ENCODE measurements around the gene ADGRG6.
"Not testable (repeated sequence)": the region's sequence is repeated elsewhere in the genome, so short reads cannot be mapped to it uniquely, and the experiment has no call there.

ADGRG6 gene

DNA sequence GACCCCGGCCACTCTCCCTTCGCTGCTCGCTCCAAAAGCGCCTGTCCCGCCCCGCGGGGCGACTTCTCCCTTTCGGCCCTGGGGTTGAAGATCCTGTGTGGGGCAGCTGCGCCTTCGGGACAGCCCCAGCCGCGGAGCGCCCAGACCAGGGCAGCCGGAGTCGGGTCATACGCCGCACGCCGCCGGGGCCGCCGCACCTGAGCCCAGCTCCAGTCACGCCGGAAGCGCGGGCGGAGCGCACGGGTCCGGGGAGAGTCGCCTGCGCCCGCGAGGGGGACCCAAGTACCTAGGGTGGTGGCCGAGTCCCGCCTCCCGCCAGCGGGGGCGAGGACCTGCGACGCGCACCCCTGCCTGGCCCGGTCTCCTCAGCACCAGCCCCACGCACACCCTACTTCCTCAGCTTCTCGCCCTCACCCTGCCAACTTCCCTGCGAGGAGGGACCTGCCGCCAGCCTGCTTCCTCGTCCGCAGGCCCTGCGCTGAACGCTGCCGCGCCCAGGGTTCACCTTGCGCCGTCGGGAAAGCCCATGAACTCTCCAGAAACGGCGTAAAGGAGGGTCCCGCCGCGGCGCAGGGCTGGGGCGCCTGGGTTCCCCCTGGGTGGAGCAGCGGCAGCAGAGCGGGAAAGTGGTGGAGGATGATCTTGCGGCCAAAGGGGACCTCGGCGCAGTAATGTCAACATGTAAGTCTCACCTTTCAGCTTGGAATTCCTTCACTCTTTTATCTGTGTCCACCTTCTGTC lies at the start of gene ADGRG6:
TSS of gene ADGRG6 (plus strand) at position 357 of the 741 bp plus-strand sequence. CDS start at position 680, 323 bp downstream.
- DNase-seq (ENCODE audit: low read depth, low spot score): peak; percentile 73

GRCh38 chr6:142254513-142254912 lies 47.3 kb upstream of the ADGRG6 start:
- no peak for DNase-seq (ENCODE audit: low read depth, low spot score)

- DNase-seq (ENCODE audit: low read depth, low spot score): no peak
Observed at GRCh38 chr6:142255785-142256184, 46.0 kb upstream of the ADGRG6 start.

DNA sequence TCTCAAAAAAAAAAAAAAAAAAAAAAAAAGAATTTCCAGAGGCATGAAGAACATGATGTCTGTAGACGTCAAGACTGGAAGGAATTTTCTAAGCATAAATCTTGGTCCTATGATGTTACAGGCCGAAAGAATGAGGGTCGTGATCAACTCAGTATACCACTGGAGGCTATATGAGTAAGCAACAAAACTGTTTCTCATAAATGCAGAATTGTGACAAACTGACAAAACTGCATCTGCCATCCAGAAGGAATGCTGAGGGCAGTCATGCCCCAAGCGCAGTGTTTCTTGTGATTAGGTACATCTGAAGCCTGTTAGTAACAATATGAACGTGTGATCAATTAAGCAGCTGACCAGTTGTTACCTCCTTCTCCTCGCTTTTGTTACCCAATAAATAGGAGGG lies 43.5 kb upstream of the ADGRG6 start:
- DNase-seq (ENCODE audit: low read depth, low spot score): no peak

DNA sequence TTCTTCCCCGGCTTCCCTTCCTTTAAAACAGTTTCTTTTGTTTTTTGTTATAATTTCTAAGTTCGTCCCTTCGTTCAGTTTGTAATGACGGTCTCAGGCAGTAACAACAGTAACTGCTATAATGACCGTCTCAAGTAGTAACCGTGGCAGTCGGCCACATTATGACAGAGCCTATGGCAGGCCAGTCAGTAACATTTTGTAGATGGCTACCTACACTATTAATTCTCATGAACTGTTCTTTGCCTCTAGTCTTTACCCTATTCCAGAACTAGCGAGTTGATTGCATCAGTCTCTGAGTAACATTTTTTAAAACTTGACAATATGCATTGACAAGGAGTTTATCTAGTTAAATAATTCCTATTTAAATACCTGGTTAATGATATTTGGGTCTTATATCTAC lies 43.0 kb upstream of the ADGRG6 start:
- DNase-seq (ENCODE audit: low read depth, low spot score): no peak

GRCh38 chr6:142260748-142261147 lies 41.1 kb upstream of the ADGRG6 start:
- DNase-seq (ENCODE audit: low read depth, low spot score): no peak

DNA sequence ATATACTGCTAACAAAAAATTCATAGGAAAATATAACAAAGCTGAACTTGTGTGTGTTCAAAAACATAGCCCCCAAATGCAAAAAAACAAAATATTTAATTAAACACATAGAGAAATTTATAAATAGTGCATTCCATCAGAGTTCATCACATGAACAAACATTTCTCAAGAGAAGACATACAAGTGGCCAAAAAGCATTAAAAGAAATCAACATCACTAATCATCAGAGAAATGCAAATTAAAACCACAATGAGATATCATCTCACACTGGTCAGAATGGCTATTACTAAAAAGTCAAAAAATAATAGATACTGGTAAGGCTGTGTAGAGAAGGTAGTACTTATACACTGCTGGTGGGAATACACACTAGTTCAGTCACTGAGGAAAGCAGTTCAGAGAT lies 39.6 kb upstream of the ADGRG6 start:
- DNase-seq (ENCODE audit: low read depth, low spot score): no peak

GRCh38 chr6:142265476-142265875 lies 36.3 kb upstream of the ADGRG6 start:
- no peak for DNase-seq (ENCODE audit: low read depth, low spot score)

GRCh38 chr6:142266060-142266459 lies 35.7 kb upstream of the ADGRG6 start:
- DNase-seq (ENCODE audit: low read depth, low spot score): no peak

DNA sequence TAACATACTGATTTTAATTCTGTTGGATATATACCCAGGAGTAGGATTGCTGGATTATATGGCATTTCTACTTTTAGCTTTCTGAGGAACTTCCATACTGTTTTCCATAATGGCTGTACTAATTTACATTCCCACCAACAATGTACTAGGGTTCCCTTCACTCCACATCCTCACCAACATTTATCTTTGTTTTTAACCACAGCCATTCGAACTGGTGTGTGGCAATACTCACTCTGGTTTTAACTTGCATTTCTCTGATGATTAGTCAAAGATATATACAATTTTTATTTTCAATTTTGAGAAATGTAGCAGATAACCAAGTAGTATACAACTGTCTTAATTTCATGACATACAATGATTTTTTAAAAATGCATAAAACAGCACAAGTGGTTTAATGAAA lies 30.3 kb upstream of the ADGRG6 start:
- DNase-seq (ENCODE audit: low read depth, low spot score): no peak

DNA sequence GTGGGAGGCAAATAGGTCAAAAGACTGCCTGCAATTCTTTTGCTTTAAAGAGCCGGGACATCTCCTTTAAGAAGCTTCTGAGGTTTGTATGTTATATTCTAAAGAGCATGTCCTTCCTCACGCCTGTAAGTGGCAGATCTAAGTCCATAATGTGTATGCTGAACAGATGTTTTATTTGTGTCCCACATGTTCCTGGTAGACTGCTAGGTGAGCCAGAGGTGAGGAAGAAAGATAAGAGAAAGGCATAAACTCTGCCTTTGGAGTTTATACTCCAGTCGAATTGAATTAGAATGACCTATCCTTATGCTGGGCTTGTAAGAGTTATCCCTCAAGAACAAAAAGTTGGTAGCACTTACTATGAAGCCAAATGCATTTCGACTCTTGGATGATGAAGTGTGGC lies 27.2 kb upstream of the ADGRG6 start:
- DNase-seq (ENCODE audit: low read depth, low spot score): no peak

- DNase-seq (ENCODE audit: low read depth, low spot score): peak; percentile 15
Observed at GRCh38 chr6:142275236-142276006, 26.4 kb upstream of the ADGRG6 start.

- no peak for DNase-seq (ENCODE audit: low read depth, low spot score)
Observed at GRCh38 chr6:142276256-142276655, 25.6 kb upstream of the ADGRG6 start.

DNA sequence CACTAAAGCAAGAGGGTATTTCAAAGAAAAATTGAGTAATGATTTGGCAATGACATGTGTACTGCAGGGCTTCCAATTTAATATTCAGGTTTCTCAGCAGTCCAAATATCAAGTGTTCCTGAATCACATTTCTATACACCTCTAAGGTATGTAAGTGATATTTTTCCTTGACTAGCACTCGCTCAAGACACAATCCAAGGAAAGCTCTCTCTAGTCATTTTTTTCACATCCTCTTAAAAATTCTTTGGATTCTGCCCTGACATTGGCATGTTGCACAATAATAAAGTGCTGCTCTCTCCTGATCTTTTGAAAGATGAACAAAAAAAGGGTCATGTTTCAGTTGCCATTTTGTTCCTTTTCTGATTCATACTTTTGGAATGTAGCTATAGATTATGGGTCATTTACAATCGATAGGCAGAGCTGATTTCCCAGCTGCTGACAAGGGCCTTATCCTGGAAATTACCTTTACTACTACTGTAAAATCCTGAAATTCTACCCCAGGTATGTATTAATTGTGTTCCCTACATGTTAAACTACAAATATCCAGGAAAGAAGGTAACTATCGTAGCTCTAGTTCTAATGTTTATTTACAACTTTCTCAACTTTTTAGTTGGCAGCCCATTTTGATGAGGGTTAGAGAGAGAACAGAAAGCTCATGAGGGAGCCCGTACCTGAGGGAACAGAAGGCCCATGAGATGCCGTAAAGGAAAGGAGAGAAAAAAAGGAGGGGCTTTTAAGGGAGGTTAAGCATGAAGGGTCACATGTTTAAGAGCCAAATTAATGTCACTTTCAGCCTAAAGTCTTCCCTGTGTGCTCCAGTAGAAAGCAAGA lies 22.2 kb upstream of the ADGRG6 start:
- no peak for DNase-seq (ENCODE audit: low read depth, low spot score)

DNA sequence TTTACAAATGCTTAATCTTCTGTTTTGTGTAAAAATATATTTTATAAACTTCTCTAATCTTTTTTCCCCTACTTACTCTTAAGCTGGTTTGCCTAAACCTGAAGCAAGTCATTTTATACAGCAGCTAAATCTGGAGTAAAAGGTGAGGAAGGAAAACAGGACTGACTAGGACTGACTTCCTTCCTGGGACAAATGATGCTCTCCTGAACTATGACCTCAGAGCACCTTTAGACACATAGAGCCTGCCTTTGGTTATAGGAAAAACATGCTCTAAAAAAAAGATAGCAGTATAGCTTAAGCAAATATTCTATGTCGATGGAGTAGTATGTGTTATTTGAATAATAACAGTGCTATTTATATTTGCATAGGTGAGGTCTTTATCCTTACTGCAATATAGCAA lies 21.5 kb upstream of the ADGRG6 start:
- no peak for DNase-seq (ENCODE audit: low read depth, low spot score)

DNA sequence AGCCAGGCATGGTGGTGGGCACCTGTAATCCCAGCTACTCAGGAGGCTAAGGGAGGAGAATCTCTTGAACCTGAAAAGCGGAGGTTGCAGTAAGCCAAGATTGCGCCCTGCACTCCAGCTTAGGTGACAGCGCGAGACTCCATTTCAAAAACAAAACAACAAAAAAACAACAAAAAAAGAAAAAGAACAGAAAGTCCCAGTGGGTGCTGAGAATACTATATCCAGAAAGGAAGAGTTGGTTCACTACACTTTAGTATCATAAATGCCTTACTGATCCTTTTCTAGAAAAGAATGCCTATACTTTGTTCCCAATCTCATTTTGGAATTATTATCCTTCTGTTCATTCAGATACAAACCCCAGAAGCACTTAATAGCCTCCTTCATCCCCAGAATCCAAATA lies 20.9 kb upstream of the ADGRG6 start:
- DNase-seq (ENCODE audit: low read depth, low spot score): no peak

GRCh38 chr6:142283138-142283537 lies 18.7 kb upstream of the ADGRG6 start:
- DNase-seq (ENCODE audit: low read depth, low spot score): not testable (repeated sequence)

- no peak for DNase-seq (ENCODE audit: low read depth, low spot score)
Observed at GRCh38 chr6:142284419-142284818, 17.4 kb upstream of the ADGRG6 start.

DNA sequence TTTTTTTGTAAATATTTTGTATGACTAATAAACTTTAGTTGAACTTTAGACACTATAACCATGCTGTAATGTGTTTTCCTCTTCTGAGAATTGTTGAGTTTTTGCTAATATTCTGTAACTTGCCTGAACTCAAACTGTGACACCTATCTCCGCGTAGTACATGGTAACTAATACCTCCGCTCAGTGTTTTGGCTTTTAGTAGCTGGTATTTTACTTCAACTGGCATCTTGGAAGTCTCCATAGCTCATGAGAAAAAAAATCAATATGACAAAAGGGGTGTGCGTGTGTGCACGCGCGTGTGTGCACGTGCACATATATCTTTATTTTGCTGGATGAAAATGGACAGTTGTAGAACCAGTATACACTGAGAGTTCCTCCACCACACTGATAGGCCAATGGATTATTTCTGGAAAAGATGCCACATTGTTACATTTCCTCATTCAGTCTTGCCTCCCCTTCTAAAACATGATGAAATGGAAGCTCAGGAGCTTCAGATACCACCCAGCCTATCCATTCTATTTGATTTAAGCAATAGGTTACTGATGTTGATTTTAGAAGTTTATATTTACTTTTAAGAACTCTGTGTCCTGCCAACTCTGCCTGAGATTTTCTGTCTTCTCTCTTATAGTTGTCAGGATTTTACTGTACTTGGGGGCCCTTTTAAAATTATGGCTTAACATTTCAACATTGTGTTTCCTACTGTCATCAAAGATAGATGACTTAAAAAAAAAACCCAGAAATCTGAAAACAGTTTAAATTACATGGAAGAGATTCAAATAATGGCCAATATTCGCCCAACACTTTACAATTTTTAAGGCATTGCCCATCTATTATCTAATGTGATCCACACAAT lies 16.3 kb upstream of the ADGRG6 start:
- DNase-seq (ENCODE audit: low read depth, low spot score): no peak

DNA sequence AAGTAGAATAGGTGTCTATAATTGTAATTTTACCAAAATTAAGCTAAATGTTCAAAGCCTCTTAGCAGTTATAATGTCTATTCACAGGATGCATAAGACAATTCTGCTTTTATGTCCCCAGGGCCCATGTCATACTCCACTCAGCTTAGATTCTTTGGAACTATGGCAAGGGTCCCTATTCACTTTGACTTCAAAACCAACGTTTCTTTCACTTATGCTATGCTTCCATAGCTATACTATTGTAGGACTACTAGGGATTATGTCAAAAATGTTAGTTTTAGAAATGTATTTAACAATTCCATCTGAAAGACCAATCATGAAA lies 15.8 kb upstream of the ADGRG6 start:
- no peak for DNase-seq (ENCODE audit: low read depth, low spot score)

- DNase-seq (ENCODE audit: low read depth, low spot score): no peak
Observed at GRCh38 chr6:142289687-142290086, 12.1 kb upstream of the ADGRG6 start.

Measured in ELF-1 (cell line).